HEK293T (cell line): ENCODE data around the gene EXOC6.

Experiments used
- BHLHE40 ChIP-seq: fragments of 450-650 bp; IDR thresholded peaks from 2 replicates; pipeline ENCODE4 v1.6.1; 2016; ENCODE audit warnings: mild to moderate bottlenecking, moderate library complexity, borderline replicate concordance
- ELF4 ChIP-seq: fragments of 450-650 bp; IDR thresholded peaks from 2 replicates; pipeline ENCODE4 v1.6.1; 2017; ENCODE audit warnings: antibody characterized with exemption
- FOXK2 ChIP-seq: fragments of 450-650 bp; IDR thresholded peaks from 2 replicates; pipeline ENCODE4 v1.6.1; 2016; ENCODE audit warnings: mild to moderate bottlenecking
- FOXM1 ChIP-seq: fragments of 450-650 bp; IDR thresholded peaks from 2 replicates; pipeline ENCODE4 v1.6.1; 2017; ENCODE audit warnings: mild to moderate bottlenecking, borderline replicate concordance
- L3MBTL2 ChIP-seq: fragments of 450-650 bp; conservative IDR thresholded peaks from 2 replicates; pipeline ENCODE4 v1.6.1; 2016; ENCODE audit warnings: mild to moderate bottlenecking
- NFRKB ChIP-seq: fragments of 450-650 bp; IDR thresholded peaks from 2 replicates; pipeline ENCODE4 v1.6.1; 2016; ENCODE audit warnings: mild to moderate bottlenecking, moderate library complexity
- SP1 ChIP-seq: fragments of 450-650 bp; IDR thresholded peaks from 2 replicates; pipeline ENCODE4 v1.6.1; 2017
- SUZ12 ChIP-seq: fragments of 450-650 bp; IDR thresholded peaks from 2 replicates; pipeline ENCODE4 v1.6.1; 2016; ENCODE audit warnings: mild to moderate bottlenecking
- TARDBP ChIP-seq: fragments of 450-650 bp; IDR thresholded peaks from 2 replicates; pipeline ENCODE4 v1.6.1; 2016

DNA sequence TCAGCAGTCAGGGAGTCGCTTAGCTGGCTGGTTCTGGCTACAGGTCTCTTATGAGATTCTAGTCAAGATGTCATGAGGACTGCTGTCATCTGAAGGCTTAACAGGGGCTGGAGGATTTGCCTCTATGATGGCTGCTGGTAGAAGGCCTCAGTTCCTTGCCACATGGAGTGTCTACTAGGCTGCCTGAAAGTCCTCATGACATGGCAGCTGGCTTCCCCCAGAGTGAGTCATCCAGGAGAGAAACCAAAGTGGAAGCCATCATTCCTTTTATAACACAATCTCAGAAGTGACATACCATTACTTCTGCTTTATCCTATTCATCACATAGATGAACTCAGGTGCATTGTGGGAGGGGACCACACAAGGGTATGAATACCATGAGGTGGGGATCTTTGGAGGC, 75.1 kb downstream of the EXOC6 start:
- TF ChIP-seq FOXM1 (no peak), SUZ12 (no peak), NFRKB (no peak), L3MBTL2 (no peak), ELF4 (no peak), TARDBP (no peak), SP1 (no peak), BHLHE40 (no peak), FOXK2 (no peak)
